Hepatocyte (in vitro differentiated cells): ENCODE results near the gene POTEI.
"Not testable (repeated sequence)": the region's sequence is repeated elsewhere in the genome, so short reads cannot be mapped to it uniquely, and the experiment has no call there.

ENCODE experiments used
- CTCF ChIP-seq: fragments of 200-600 bp; sonication (generic); IDR thresholded peaks from 2 replicates; pipeline ENCODE4 v1.5.1; 2016; ENCODE audit warnings: antibody characterized with exemption, mild to moderate bottlenecking; ENCODE audit not compliant: poor library complexity
- EZH2 ChIP-seq: fragments of 200-600 bp; sonication (generic); IDR thresholded peaks from 2 replicates; pipeline ENCODE4 v1.6.1; 2016; ENCODE audit warnings: antibody characterized with exemption, mild to moderate bottlenecking, borderline replicate concordance
- EZH2phosphoT487 ChIP-seq: fragments of 200-600 bp; sonication (generic); IDR thresholded peaks from one replicate; pipeline ENCODE4 v1.6.1; 2018; ENCODE audit warnings: antibody characterized with exemption, mild to moderate bottlenecking, low read depth, moderate library complexity; ENCODE audit not compliant: unreplicated experiment, severe bottlenecking

- not testable (repeated sequence) for TF ChIP-seq EZH2, CTCF, EZH2phosphoT487
Observed at GRCh38 chr2:130529545-130529944, 20.4 kb upstream of the POTEI start.
